ENCODE results near the gene GNG2. TPM values are rescaled to one million over a fixed set of nuclear protein-coding genes. Genes with fewer than 3 reads are reported as not detected.

GNG2 gene
- total and polyA plus RNA-seq, 11 donors: 3.1 to 29.2 (median 7.0) TPM

- Histone ChIP-seq H3K9me3 (no peaks in the 10 kb centered on the region), H3K27me3 (no peaks in the 10 kb centered on the region), H3K4me3 (no peak overlapping the region), H3K36me3 (no peaks in the 10 kb centered on the region), H3K4me1 (peaks cover 0 to 24% (median 6%) of the 10 kb centered on the region in 12 donors), H3K27ac (no peak overlapping the region)
- WGBS, 4 donors: 65 to 77% (median 65%) methylated on average over 3 of the region's 3 CpGs
- DNase-seq (no peak), ATAC-seq (no peak)
- intact Hi-C loops (cut with DNase I): loop anchor here in 1 of 10 donors (5.0 kb wide), 1 partner anchor 59 kb away; the partner anchor contains the start of gene GNG2
- TF ChIP-seq POLR2A (IDR thresholded peaks at IDR 0.05): no peak
- no peak for TF ChIP-seq CTCF (IDR thresholded peaks at IDR 0.05)
Measured at GRCh38 chr14:51921026-51921425, 60.6 kb downstream of the GNG2 start.

- peak in 3 of 4 donors; percentile 69 to 81 (median 77) for ATAC-seq
- Histone ChIP-seq H3K27ac (peak overlapping the region in 10 of 12 donors; percentile 13 to 79 (median 57)), H3K4me1 (peaks cover 0 to 15% (median 0%) of the 10 kb centered on the region in 12 donors), H3K36me3 (no peaks in the 10 kb centered on the region), H3K9me3 (no peaks in the 10 kb centered on the region), H3K4me3 (peak overlapping the region in 3 of 12 donors; percentile 6 to 24 (median 10)), H3K27me3 (no peaks in the 10 kb centered on the region)
- intact Hi-C loops (cut with DNase I): loop anchor here in 1 of 10 donors (5.0 kb wide), 1 partner anchor 60 kb away; the partner anchor contains the start of gene GNG2
- no peak for TF ChIP-seq POLR2A (IDR thresholded peaks at IDR 0.05)
- no peak for TF ChIP-seq CTCF (IDR thresholded peaks at IDR 0.05)
- DNase-seq: peak in 2 of 5 donors; percentile 28 to 45
- WGBS, 4 donors: 46 to 59% (median 49%) methylated on average over 6 of the region's 6 CpGs
Measured at GRCh38 chr14:51922624-51923023, 62.2 kb downstream of the GNG2 start.

- TF ChIP-seq POLR2A (IDR thresholded peaks at IDR 0.05) (no peak), CTCF (IDR thresholded peaks at IDR 0.05) (no peak)
- intact Hi-C loops (cut with DNase I): loop anchor here in 1 of 10 donors (5.0 kb wide), 1 partner anchor 62 kb away; the partner anchor contains the start of gene GNG2
- WGBS, 4 donors: 83 to 95% (median 91%) methylated on average over 4 of the region's 4 CpGs
Measured at GRCh38 chr14:51924600-51924999, 64.2 kb downstream of the GNG2 start.

GRCh38 chr14:51925980-51926379, 65.6 kb downstream of the GNG2 start:
- TF ChIP-seq POLR2A (IDR thresholded peaks at IDR 0.05) (no peak), CTCF (IDR thresholded peaks at IDR 0.05) (no peak)
- intact Hi-C loops (cut with DNase I): no loop called here
- DNase-seq (no peak), ATAC-seq (no peak)
- H3K9me3 ChIP-seq: no peaks in the 10 kb centered on the region
- 87 to 93% (median 87%) methylated on average over 2 of the region's 2 CpGs for WGBS, 4 donors
- no peaks in the 10 kb centered on the region for H3K27me3 ChIP-seq
- H3K27ac ChIP-seq: no peak overlapping the region
- H3K4me3 ChIP-seq: no peak overlapping the region
- H3K4me1 ChIP-seq: peaks cover 0 to 15% (median 0%) of the 10 kb centered on the region in 12 donors
- no peaks in the 10 kb centered on the region for H3K36me3 ChIP-seq

More at GRCh38 chr14:51924600-51924999, 64.2 kb downstream of the GNG2 start:
- no peak for DNase-seq
- ATAC-seq: no peak
- Histone ChIP-seq H3K27ac (no peak overlapping the region), H3K36me3 (no peaks in the 10 kb centered on the region), H3K9me3 (no peaks in the 10 kb centered on the region), H3K4me1 (peaks cover 0 to 15% (median 0%) of the 10 kb centered on the region in 12 donors), H3K4me3 (no peak overlapping the region), H3K27me3 (no peaks in the 10 kb centered on the region)
